Measurements from ENCODE around the gene KLHL22.

Gene KLHL22

GRCh38 chr22:20432244-20432686 is 63.3 kb downstream of the KLHL22 start:
- no peaks in the 10 kb centered on the region for H3K27me3 ChIP-seq (replicated peaks; ENCODE audit: control insufficient read depth, insufficient read depth, low read length)
- H3K4me1 ChIP-seq (ENCODE audit: control insufficient read depth, insufficient read depth, low read length) = peaks cover 6% of the 10 kb centered on the region
- H3K4me3 ChIP-seq (ENCODE audit: low read length) = no peak overlapping the region
- H3K9me3 ChIP-seq (ENCODE audit: control insufficient read depth, low read length) = no peaks in the 10 kb centered on the region
- no peak for DNase-seq (ENCODE audit: low read depth)
- peaks cover 13% of the 10 kb centered on the region for H3K36me3 ChIP-seq (ENCODE audit: control insufficient read depth, insufficient read depth, low read length, severe bottlenecking)
- no peak overlapping the region for H3K9ac ChIP-seq (ENCODE audit: low read length)

GRCh38 chr22:20431511-20432192 is 63.9 kb downstream of the KLHL22 start:
- Histone ChIP-seq H3K4me1 (ENCODE audit: control insufficient read depth, insufficient read depth, low read length) (peaks cover 6% of the 10 kb centered on the region), H3K36me3 (ENCODE audit: control insufficient read depth, insufficient read depth, low read length, severe bottlenecking) (peaks cover 18% of the 10 kb centered on the region), H3K4me3 (ENCODE audit: low read length) (no peak overlapping the region), H3K27me3 (replicated peaks; ENCODE audit: control insufficient read depth, insufficient read depth, low read length) (no peaks in the 10 kb centered on the region), H3K9ac (ENCODE audit: low read length) (no peak overlapping the region), H3K9me3 (ENCODE audit: control insufficient read depth, low read length) (no peaks in the 10 kb centered on the region)
- no peak for DNase-seq (ENCODE audit: low read depth)

GRCh38 chr22:20430720-20431510 is 64.7 kb downstream of the KLHL22 start:
- no peak overlapping the region for H3K4me3 ChIP-seq (ENCODE audit: low read length)
- no peaks in the 10 kb centered on the region for H3K9me3 ChIP-seq (ENCODE audit: control insufficient read depth, low read length)
- H3K9ac ChIP-seq (ENCODE audit: low read length) = no peak overlapping the region
- H3K4me1 ChIP-seq (ENCODE audit: control insufficient read depth, insufficient read depth, low read length) = peaks cover 6% of the 10 kb centered on the region
- DNase-seq (ENCODE audit: low read depth) = no peak
- H3K36me3 ChIP-seq (ENCODE audit: control insufficient read depth, insufficient read depth, low read length, severe bottlenecking) = peaks cover 18% of the 10 kb centered on the region
- H3K27me3 ChIP-seq (replicated peaks; ENCODE audit: control insufficient read depth, insufficient read depth, low read length) = no peaks in the 10 kb centered on the region

GRCh38 chr22:20430101-20430719 is 65.4 kb downstream of the KLHL22 start:
- peaks cover 18% of the 10 kb centered on the region for H3K36me3 ChIP-seq (ENCODE audit: control insufficient read depth, insufficient read depth, low read length, severe bottlenecking)
- H3K4me1 ChIP-seq (ENCODE audit: control insufficient read depth, insufficient read depth, low read length) = no peaks in the 10 kb centered on the region
- H3K9me3 ChIP-seq (ENCODE audit: control insufficient read depth, low read length) = no peaks in the 10 kb centered on the region
- H3K27me3 ChIP-seq (replicated peaks; ENCODE audit: control insufficient read depth, insufficient read depth, low read length) = no peaks in the 10 kb centered on the region
- H3K9ac ChIP-seq (ENCODE audit: low read length) = no peak overlapping the region
- no peak overlapping the region for H3K4me3 ChIP-seq (ENCODE audit: low read length)
- DNase-seq (ENCODE audit: low read depth) = no peak

- Histone ChIP-seq H3K4me3 (ENCODE audit: low read length) (no peak overlapping the region), H3K4me1 (ENCODE audit: control insufficient read depth, insufficient read depth, low read length) (no peaks in the 10 kb centered on the region), H3K36me3 (ENCODE audit: control insufficient read depth, insufficient read depth, low read length, severe bottlenecking) (peaks cover 23% of the 10 kb centered on the region), H3K9ac (ENCODE audit: low read length) (no peak overlapping the region), H3K27me3 (replicated peaks; ENCODE audit: control insufficient read depth, insufficient read depth, low read length) (no peaks in the 10 kb centered on the region), H3K9me3 (ENCODE audit: control insufficient read depth, low read length) (no peaks in the 10 kb centered on the region)
- DNase-seq (ENCODE audit: low read depth) = no peak
These were observed 66.1 kb downstream of the KLHL22 start for GRCh38 chr22:20429254-20430100.

- no peaks in the 10 kb centered on the region for H3K27me3 ChIP-seq (replicated peaks; ENCODE audit: control insufficient read depth, insufficient read depth, low read length)
- no peak overlapping the region for H3K4me3 ChIP-seq (ENCODE audit: low read length)
- peaks cover 2% of the 10 kb centered on the region for H3K4me1 ChIP-seq (ENCODE audit: control insufficient read depth, insufficient read depth, low read length)
- no peak overlapping the region for H3K9ac ChIP-seq (ENCODE audit: low read length)
- H3K9me3 ChIP-seq (ENCODE audit: control insufficient read depth, low read length) = no peaks in the 10 kb centered on the region
- H3K36me3 ChIP-seq (ENCODE audit: control insufficient read depth, insufficient read depth, low read length, severe bottlenecking) = peaks cover 23% of the 10 kb centered on the region
- DNase-seq (ENCODE audit: low read depth) = no peak
These were observed 66.9 kb downstream of the KLHL22 start for GRCh38 chr22:20428496-20429253.

GRCh38 chr22:20427945-20428417 is 67.6 kb downstream of the KLHL22 start:
- peaks cover 8% of the 10 kb centered on the region for H3K4me1 ChIP-seq (ENCODE audit: control insufficient read depth, insufficient read depth, low read length)
- H3K9ac ChIP-seq (ENCODE audit: low read length) = no peak overlapping the region
- H3K9me3 ChIP-seq (ENCODE audit: control insufficient read depth, low read length) = no peaks in the 10 kb centered on the region
- no peaks in the 10 kb centered on the region for H3K27me3 ChIP-seq (replicated peaks; ENCODE audit: control insufficient read depth, insufficient read depth, low read length)
- H3K4me3 ChIP-seq (ENCODE audit: low read length) = no peak overlapping the region
- peaks cover 23% of the 10 kb centered on the region for H3K36me3 ChIP-seq (ENCODE audit: control insufficient read depth, insufficient read depth, low read length, severe bottlenecking)
- DNase-seq (ENCODE audit: low read depth) = no peak

GRCh38 chr22:20427104-20427944 is 68.3 kb downstream of the KLHL22 start:
- H3K4me3 ChIP-seq (ENCODE audit: low read length) = no peak overlapping the region
- H3K9ac ChIP-seq (ENCODE audit: low read length) = no peak overlapping the region
- H3K27me3 ChIP-seq (replicated peaks; ENCODE audit: control insufficient read depth, insufficient read depth, low read length) = no peaks in the 10 kb centered on the region
- H3K4me1 ChIP-seq (ENCODE audit: control insufficient read depth, insufficient read depth, low read length) = peaks cover 15% of the 10 kb centered on the region
- no peaks in the 10 kb centered on the region for H3K9me3 ChIP-seq (ENCODE audit: control insufficient read depth, low read length)
- no peak for DNase-seq (ENCODE audit: low read depth)
- peaks cover 23% of the 10 kb centered on the region for H3K36me3 ChIP-seq (ENCODE audit: control insufficient read depth, insufficient read depth, low read length, severe bottlenecking)

GRCh38 chr22:20426259-20426615 is 69.4 kb downstream of the KLHL22 start:
- H3K9me3 ChIP-seq (ENCODE audit: control insufficient read depth, low read length) = no peaks in the 10 kb centered on the region
- no peak overlapping the region for H3K9ac ChIP-seq (ENCODE audit: low read length)
- peaks cover 23% of the 10 kb centered on the region for H3K36me3 ChIP-seq (ENCODE audit: control insufficient read depth, insufficient read depth, low read length, severe bottlenecking)
- H3K27me3 ChIP-seq (replicated peaks; ENCODE audit: control insufficient read depth, insufficient read depth, low read length) = no peaks in the 10 kb centered on the region
- no peak for DNase-seq (ENCODE audit: low read depth)
- H3K4me3 ChIP-seq (ENCODE audit: low read length) = no peak overlapping the region
- peaks cover 16% of the 10 kb centered on the region for H3K4me1 ChIP-seq (ENCODE audit: control insufficient read depth, insufficient read depth, low read length)

Data from adipocyte (in vitro differentiated cells).